ENCODE measurements around the gene PEX10.
"Not testable (repeated sequence)": the region's sequence is repeated elsewhere in the genome, so short reads cannot be mapped to it uniquely, and the experiment has no call there.

PEX10 gene

DNA sequence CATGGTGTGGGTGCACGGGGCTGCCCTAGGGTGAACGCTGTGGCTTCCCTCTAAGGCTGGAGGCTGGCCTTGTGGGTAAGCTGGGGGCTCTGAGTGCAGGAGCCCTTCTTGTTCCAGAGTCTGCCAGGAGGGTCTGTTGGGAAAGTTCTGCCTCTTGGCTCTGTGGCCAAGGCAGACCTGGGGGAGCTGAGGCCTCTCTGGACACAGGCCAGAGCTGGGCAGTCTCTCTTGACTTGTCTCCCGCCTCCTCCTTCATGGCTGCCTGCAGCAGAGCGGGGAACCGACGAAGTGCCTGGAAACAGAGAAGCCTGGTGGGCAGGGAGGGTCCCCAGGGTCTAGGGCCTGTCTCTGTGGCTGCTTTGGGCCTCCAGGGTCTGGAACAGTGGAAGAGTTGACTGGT is 30.3 kb upstream of the PEX10 start:
- no peak for DNase-seq

DNA sequence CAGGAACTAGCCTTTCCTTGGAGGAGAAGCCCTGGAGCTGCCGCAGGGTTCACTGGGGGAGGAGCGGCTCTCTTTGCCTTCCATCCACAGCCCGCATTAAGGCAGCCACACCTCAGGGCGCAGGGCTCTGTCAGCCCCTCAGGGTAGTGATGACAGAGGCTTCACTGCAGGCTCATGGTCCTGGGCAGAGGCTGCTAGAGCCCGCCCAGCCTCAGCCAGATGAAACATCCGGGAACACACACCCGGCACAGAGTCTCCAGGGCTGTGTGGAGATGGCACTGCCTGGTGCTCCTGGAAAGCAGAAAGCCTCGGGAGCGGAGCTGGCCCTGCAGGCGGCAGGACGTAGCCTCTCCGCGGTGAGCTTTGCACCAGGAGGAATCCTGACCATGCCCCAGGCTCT is 29.4 kb upstream of the PEX10 start:
- DNase-seq, result no peak

DNA sequence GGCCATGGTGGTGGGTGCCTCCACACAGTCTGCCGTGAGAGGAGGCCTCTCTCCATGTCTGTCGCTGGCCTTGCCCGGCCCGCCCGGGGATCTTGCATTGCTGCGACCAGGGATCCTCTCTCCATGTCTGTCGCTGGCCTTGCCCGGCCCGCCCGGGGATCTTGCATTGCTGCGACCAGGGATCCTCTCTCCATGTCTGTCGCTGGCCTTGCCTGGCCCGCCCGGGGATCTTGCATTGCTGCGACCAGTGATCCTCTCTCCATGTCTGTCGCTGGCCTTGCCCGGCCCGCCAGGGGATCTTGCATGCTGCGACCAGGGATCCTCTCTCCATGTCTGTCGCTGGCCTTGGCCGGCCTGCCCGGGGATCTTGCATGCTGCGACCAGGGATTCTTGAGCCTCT is 28.0 kb upstream of the PEX10 start:
- not testable (repeated sequence) for DNase-seq

DNA sequence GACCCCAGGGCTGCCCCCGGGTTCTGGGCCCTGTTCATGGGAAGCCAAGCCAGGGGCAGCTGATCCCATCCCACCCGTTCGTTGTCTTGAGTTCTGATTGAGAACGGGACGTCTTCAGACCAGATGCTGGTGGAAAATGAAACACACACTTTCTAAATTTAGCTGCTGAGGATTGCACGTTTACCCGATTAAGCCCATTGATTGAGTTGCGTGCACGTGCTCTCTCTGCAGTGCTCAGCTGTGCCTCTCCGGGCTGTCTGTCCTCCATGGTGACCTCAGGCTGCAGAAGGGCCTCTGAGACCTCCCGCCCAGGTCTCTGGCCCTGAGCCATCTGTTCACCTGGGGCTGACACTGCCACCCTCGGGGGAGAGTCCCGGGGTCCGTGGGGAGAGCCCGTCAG is 27.0 kb upstream of the PEX10 start:
- DNase-seq, result no peak

DNA sequence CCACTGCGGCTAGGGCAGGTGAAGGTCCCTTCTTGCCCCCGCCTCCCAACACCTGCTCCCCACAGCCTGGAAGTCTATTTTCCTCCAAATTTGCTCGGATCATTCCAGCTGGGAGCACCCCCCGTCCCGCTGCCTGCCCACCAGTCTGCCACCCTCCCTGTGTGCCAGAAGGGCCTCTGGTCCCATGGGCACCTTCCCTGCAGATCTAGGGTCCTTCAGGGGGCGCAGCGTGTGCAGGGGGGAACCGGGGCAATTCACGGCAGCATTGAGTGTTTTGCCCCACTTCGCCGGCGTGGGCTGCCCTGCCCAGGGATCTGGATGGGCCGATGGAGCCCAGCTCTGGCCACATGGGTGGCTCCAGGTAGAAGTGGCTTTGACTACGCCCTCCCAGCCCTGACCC is 26.3 kb upstream of the PEX10 start:
- DNase-seq, result no peak

DNA sequence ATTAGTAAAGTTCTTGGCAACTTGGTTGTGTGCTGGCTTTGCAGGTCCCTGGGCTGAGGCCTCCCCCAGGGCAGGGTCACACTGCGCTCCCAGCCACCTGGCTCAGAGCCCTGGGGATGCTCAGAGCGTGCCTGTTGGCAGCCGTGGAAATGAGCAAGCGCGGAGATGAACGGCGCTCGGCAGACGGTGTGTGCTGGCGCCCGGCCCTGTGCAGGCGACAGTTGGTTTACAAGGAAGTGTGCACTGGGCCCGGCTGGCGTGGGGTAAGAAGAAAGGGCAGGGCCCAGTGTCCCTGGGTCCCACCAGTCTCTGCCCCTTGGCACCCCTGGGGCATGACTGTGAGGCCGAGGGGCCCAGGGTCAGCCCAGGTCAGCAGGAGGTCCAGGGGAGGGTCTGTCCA is 25.7 kb upstream of the PEX10 start:
- DNase-seq, result no peak

DNA sequence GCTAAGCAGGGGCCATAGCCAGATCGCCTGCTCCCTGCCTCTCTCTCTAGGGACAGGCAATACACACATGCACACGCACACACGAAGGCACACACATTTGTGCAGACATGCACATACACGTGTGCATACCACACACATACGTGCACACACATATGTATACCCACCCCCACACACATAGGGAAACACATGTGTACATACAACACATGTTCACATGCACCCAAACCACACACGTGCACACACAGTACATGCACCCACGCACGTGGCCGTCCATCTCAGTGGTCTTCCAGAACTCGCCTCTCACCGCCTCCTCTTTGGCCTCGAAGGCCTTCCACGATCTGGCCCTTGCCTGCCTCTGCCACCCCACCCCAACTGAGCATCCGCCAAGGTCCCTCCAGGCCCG is 25.3 kb upstream of the PEX10 start:
- no peak for DNase-seq

DNA sequence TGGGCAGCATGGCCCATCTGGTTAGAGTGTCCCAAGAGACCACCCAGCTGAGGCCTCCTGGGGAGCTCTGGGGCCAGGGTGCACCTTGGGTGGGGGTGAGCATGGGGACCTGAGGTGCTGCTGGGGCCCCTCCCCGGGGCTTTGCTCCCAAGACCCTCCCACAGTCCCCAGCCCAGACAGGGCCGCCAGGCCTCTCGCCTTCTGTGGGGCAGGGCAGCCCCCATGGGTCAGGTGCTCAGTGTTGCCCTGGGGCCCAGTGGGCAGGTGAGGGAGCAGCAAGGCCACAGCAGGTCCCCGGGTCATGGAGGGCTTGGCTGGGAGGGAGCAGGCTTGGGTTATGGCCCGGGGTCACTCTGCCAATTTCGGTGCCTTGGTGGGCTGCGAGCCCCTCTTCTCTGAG is 24.5 kb upstream of the PEX10 start:
- DNase-seq, result no peak

DNA sequence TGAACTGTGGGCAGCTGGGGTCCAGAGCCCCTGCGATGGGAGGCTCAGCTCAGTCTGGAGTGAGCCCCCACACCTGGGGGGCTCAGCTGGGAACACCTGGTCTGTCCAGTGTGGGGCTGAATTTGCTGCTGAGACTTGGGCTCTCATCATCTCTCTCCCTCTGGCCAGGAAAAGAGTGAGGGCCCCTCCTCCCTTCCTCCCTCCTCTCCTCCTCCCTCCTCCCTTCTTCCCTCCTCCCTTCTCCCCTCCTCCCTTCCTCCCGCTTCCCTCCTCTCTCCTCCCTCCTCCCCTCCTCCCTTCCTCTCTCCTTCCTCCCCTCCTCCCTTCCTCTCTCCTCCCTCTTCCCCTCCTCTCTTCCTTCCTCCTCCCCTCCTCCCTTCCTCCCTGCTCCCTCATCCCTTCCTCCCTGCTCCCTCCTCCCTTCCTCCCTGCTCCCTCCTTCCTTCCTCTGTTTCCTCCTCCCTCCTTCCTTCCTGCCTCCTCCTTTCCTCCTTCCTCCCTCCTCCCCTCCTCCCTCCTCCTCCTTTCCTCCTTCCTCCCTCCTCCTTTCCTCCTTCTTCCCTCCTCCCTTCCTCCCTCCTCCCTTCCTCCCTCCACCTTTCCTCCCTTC is 23.5 kb upstream of the PEX10 start:
- DNase-seq, result no peak

DNA sequence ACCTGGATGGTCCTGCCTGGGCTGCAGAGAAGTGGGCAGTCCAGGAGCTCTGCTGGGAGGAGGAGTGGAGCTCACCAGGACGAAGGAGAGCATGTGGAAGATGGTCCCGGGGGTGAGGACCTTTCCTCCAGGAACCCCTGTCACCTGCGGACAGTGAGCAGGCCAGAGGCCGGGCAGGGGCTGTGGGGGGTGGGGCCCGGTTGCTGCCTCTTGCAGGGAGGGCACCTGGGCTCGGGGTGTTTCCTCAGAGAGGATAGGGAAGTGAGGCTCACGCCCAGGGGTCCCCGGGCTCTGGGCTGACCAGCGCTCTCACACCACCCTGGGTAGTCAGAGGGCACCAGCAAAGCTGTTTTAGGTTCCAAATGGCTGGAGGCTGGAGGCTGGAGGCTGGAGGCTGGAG is 22.7 kb upstream of the PEX10 start:
- DNase-seq, result no peak

DNA sequence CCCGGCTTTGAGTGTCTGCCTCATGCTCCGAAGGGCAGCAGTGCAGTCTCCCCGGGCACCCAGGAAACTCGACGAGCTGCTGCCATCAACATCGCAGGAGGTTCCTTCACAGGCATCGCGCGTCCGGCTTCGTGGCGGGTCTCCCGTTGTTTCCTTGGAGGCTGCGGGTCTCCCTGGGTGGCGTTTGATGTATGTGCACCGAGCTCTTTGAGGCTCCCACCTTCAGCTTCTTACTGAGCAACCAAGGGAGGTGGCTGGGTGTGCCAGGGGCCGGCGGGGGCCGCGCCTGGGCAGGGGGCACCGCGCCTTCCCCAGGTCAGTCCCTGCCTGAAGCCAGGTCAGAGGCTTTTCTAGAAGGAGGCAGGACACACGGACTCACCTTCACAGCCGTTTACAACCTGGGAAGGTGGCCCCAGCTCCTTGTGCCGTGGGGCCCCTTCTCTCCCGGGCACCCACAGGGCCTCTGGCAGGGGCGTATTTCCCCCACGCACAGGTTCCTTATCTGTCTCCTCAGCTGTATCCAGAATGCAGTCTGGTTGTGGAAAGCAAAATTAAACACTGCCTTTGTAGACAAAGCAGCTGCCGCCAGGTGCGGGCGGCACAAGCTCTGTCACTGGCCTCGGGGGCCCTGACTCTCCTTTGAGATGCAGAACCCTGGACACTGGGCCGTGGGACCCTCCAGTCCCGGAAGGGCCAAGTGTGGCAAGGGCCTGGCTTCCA is 21.7 kb upstream of the PEX10 start:
- no peak for DNase-seq

DNA sequence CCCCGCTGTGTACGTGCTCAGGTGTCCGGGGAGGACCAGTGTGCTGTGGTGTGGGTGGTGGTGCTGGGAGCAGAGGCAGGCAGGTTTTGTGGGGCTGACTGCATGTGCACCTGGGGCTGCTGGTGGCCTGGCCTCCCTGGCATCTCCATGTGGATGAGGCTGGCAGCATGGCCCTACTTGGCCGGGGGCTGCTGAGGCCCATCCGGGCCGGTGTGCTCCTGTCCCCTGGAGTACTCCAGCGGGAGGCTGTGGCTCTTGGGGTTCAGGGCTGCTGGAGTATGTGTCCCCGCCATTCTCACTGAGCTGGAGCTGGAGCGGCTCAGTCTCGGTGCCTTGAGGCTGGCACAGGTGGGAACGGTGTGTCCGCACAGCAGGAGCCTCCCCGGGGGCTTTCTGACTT is 20.8 kb upstream of the PEX10 start:
- DNase-seq, result no peak

DNA sequence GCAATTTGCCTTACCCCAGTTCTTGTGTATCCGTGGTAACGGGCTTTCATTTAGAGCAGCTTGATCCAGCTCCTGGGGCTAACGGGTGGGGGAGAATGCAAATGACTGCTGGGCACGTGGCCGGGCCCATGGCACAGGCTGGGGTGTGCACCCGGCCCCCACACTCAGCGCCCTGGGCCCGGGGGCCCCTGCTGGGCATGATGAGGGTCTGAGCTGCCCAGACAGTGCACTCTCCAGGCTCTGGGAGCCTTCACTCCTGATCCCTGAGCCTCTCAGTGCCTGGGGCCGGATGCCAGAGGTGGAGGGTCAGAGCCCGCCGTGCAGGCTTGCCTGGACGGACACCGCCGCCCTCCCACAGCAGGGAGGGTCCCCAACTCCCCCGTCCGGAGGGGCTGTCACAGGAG is 20.1 kb upstream of the PEX10 start:
- DNase-seq, result no peak

DNA sequence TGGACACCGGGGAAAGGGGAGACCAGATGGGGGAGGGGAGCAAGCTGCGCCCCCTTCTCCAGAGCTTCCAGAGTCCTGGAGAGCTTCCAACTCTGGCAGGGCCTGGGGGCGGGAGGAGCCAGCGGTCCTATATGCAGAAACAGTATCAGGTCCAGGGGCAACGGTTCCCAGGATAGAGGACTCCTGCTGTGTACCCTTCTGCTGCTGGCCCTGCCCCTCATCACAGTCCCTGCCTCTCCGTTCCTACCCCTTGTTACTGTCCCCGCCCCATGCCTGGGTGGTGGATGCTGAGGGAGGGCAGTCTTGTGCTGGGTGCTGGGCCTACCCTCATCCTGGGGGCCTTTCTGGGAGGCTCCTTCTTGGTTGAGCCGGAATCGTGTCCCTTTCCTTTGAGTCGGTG is 19.2 kb upstream of the PEX10 start:
- DNase-seq, result no peak

DNA sequence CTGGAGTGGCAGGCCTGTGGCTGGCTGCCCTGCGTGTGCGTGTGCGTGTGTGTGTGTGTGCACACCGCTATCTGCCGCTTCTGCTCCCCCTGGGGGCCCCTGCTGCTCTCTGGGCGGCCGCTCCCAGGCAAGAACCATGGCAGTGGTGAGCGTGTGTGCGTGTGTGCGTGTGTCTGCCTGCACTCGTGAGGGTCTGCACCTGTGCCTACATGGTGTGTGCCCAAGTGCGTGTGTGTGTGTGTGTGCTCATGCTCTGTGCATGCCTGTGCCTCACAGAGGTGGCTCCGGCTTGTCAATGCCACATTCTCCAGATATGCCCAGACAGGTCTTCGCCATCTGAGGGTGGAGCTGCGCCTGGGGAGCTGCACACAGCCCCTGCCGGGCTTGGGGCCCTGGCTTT is 18.7 kb upstream of the PEX10 start:
- DNase-seq, result no peak

DNA sequence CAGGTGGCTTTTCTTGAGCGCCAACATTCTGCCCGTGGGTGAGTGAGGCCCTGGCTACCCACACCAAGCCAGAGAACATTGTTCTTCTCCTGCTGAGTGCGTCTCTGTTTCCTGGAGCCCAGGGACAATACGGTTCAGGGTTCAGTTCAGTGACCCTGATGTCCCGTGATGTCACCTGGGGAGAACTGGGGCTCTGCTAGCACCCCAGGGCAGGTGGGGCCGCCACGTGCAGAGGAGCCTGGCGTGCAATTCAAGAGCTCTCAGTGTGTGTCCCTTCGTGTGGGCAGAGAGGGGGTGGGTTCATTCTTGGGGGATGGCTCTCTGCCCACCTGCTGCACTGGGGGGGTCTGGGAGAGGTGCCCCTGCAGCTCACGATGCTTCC is 18.2 kb upstream of the PEX10 start:
- no peak for DNase-seq

DNA sequence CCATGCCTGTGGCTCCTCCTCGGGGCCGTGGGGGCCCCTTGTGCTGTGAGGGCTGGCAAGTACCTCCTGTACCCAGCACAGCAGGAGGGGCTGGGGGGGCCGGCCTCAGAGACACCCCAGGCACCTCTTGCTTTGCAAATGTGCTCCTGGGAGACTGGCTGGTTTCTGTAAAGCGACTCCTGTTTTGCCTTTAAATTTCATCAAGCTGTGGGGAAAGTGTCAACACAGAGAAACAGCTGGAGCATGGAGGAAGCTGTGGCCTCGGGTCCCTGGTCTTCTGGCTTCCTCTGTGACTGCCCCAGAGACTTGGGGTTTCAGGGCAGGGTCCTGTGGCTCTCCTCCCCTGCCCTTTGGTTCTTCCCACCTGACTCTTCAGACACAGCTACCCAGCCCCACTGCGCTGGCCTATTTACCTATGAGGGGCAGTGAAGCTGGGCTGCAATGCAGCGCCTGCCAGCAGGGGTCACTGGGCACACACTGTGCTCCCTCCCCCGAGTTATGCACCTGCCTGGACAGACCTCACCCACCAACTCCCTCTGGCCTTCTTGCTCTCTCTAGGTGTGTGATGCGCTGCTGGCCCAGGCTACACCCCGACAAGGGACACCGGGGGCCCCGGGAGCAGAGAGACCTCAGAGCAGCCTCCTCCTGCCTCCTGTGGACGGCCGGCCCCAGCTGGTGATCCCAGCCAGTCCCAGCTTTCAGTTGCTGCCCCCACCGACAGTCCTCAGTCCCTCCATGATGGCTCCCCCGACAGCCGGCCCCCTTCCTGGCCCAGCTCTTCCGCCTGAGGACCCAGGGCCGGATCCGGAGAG is 17.6 kb upstream of the PEX10 start:
- no peak for DNase-seq

DNA sequence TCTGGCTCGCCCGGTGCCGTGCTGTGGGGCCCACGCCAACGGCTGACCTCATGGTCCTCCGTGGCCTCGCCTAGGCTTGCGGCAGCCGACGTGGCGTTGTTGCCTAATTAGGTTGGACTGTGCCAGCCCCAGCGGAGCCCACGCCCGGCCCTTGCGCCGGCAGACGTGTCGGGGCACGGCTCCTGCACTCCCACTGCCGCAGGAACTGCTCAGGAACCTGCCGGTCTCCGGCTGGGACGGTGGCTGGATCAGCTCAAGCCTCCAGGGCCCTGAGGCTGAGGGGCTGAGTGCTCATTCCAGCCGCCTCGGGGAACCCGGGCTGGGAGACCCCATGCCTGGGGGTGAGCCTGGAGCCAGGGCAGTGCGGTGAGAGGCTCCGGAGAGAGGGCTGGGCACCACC is 16.1 kb upstream of the PEX10 start:
- no peak for DNase-seq

DNA sequence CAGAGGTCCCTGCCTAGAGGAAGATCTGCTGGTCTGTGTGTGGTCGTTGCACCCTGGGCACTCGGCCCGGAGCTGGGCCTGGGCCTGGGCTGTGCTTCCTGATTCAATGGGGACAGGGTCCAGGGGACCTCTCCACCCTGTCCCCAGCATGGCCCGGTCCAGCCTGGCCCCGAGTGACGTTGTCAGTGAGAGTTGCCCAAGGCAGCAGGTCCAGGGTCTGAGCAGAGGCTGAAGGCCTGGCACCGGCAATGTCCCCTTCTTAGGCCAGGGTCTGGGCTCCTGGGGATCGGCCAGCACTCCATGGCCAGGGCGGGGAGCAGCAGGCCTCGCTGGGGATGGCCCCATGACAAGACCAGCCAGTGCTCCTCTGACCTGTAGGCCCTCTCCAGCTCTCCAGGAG is 15.6 kb upstream of the PEX10 start:
- no peak for DNase-seq

DNA sequence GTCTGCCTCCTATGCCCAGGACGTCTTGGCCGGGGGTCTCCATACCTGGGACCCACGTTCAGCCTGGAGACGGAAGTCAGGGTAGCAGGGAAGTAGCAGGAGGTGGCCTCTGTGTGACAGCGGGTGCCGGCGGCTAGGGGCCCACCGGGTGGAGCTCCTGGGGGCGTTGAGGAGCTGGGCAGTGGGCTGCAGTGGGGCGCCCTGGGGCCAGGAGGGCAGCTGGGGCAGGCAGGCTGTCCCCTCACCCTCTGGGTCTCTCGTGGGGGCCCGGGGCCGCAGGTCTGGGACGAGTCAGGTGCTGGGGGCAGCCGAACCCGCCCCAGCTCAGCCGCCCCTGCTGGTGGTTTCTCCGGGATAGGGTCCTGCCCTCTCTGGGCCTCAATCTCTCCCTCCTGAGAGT is 14.7 kb upstream of the PEX10 start:
- DNase-seq, result no peak

DNA sequence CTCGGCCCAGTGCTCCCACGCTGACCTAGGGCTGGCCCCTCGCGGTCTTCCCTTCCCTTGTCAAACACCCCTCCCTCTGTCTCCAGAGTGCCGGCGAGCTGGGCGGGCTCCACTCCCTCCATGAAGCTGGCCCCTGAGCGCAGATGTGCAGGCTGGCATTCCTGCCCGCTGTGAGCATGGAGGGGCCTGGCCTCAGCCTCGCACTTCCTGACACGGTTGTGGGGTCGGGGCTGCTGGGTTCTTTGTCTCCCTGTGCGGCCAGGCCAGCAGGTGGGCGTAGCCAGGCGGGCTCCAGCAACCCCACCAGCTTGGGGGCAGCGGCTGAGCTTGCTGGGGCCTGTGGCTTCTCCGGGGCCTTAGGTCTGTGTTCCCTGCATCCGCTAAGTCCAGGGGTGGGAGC is 14.2 kb upstream of the PEX10 start:
- no peak for DNase-seq

DNA sequence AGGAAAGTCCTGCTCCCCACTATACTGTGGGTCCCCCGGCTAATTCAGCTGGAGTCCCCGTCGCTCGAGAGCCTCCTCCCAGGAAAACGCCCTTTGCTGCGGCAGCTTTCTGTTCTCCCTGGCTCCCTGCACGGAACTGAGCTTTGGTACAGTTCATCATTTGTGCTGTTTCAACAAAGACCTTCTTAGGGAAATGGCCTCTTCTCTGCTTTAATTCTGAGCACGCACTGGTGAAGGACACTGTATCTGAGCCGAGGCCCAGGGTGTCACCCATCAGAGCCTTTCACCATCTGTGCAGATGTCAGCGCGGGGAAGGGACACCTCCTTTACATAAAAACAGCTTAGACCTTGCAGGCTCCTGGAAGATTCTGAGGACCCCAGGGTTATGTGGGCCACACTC is 13.5 kb upstream of the PEX10 start:
- no peak for DNase-seq

DNA sequence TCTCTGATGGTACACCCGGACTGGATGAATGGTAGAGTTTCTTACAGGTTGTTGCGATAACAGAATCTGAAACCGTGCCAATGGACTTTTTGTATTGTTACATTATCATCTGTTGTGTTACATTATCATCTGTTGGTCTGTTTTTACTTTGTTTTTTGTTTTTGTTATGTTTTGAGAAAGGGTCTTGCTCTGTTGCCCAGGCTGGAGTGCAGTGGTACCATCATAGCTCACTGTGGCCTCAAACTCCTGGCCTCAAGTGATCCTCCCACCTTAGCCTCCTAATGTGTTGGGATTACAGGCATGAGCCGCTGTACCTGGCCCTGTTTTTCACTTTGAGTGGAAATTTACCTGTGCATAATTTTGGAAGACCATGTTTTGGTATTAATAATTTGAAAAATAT is 10.2 kb upstream of the PEX10 start:
- DNase-seq, result no peak

DNA sequence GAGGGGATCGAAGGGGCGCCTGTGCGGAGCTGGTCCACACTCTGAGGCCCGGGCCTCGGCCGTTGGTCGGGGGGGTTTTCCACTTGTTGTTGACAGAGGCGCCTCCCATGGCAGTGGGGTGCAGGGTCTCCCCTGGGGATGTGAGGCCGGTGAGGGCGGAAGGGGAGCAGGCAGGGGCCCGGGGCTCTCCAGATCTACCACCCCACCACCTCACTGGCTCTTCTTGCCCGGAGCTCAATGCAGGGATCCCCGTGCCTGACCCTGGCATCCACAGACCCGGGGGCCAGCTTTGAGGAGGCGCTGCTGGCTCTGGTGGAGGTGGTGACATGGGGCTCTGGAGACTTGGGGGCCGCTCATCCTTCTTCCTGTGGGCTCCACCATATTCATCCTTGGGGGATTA is 7.1 kb upstream of the PEX10 start:
- DNase-seq, result no peak
